SU-DHL-6 (cell line): Measurements from ENCODE around the gene UGT1A6.
"Not testable (repeated sequence)": the region's sequence is repeated elsewhere in the genome, so short reads cannot be mapped to it uniquely, and the experiment has no call there.

ENCODE experiments used
- H2AFZ ChIP-seq: fragments of 200-600 bp; sonication (generic); 2 replicates; pipeline ENCODE4 v1.6.1; 2014; ENCODE audit warnings: low read depth, mild to moderate bottlenecking, moderate library complexity, mixed read lengths, antibody characterized with exemption, low read length; ENCODE audit not compliant: severe bottlenecking
- H3F3A ChIP-seq: fragments of 200-600 bp; shearing (Covaris generic); 2 replicates; pipeline ENCODE4 v1.6.0; 2016; ENCODE audit warnings: antibody characterized with exemption, mild to moderate bottlenecking; ENCODE audit not compliant: insufficient read depth
- H3K27ac ChIP-seq: fragments of 200-600 bp; sonication (generic); 2 replicates; pipeline ENCODE4 v1.5.1; 2016; ENCODE audit warnings: low read depth, mild to moderate bottlenecking, low read length, moderate library complexity, mixed read lengths
- H3K27me3 ChIP-seq: fragments of 200-600 bp; sonication (generic), shearing (Covaris generic); 2 replicates; pipeline ENCODE4 v1.6.0; 2014; ENCODE audit warnings: mild to moderate bottlenecking, low read length
- H3K36me3 ChIP-seq: fragments of 200-600 bp; sonication (generic); 2 replicates; pipeline ENCODE4 v1.6.1; 2014; ENCODE audit warnings: mild to moderate bottlenecking, low read length, mixed read lengths
- H3K4me2 ChIP-seq: fragments of 300-600, 200-600 bp; shearing (Covaris generic), sonication (generic); 2 replicates; pipeline ENCODE4 v1.6.0; 2014; ENCODE audit warnings: low read length, low read depth, mild to moderate bottlenecking; ENCODE audit not compliant: poor library complexity, severe bottlenecking
- H3K4me3 ChIP-seq: fragments of 200-600 bp; sonication (generic); 2 replicates; pipeline ENCODE4 v1.5.1; 2014; ENCODE audit warnings: antibody characterized with exemption, low read length, mild to moderate bottlenecking, mixed read lengths; ENCODE audit not compliant: insufficient read depth, poor library complexity, severe bottlenecking
- H3K79me2 ChIP-seq: fragments of 200-600 bp; sonication (generic); 2 replicates; pipeline ENCODE4 v1.6.1; 2014; ENCODE audit warnings: mild to moderate bottlenecking, low read length, moderate library complexity; ENCODE audit not compliant: insufficient read depth
- H3K9ac ChIP-seq: fragments of 200-600 bp; sonication (generic); 2 replicates; pipeline ENCODE4 v1.7.0; 2014; ENCODE audit warnings: mild to moderate bottlenecking, low read length
- H3K9me2 ChIP-seq: fragments of 200-600 bp; sonication (generic); replicated peaks from 2 replicates; pipeline ENCODE4 v1.6.1; 2014; ENCODE audit warnings: low read length; ENCODE audit not compliant: insufficient read depth
- H3K9me3 ChIP-seq: fragments of 200-600 bp; sonication (generic); 2 replicates; pipeline ENCODE4 v1.6.1; 2014; ENCODE audit warnings: low read length, mixed read lengths; ENCODE audit not compliant: insufficient read depth
- H4K20me1 ChIP-seq: fragments of 200-600 bp; sonication (generic); 2 replicates; pipeline ENCODE4 v1.6.1; 2014; ENCODE audit warnings: low read depth, mild to moderate bottlenecking, antibody characterized with exemption, low read length, moderate library complexity, mixed read lengths
- CTCF ChIP-seq: fragments of 200-600 bp; sonication (generic); IDR thresholded peaks from one replicate; pipeline ENCODE4 v1.5.1; 2017; ENCODE audit warnings: antibody characterized with exemption, mild to moderate bottlenecking, low read length, moderate library complexity; ENCODE audit not compliant: insufficient read depth, poor library complexity, severe bottlenecking
- EZH2phosphoT487 ChIP-seq: fragments of 200-600 bp; sonication (generic), shearing (Covaris generic); conservative IDR thresholded peaks from 2 replicates; pipeline ENCODE4 v1.6.1; 2018; ENCODE audit warnings: mild to moderate bottlenecking, antibody characterized with exemption, low read length, moderate library complexity, mixed read lengths

UGT1A6 gene

GRCh38 chr2:233740870-233741269, 48.2 kb downstream of the UGT1A6 start:
- H3K9ac ChIP-seq: no peak overlapping the region
- H3K36me3 ChIP-seq: no peaks in the 10 kb centered on the region
- H4K20me1 ChIP-seq: no peaks in the 10 kb centered on the region
- H3K4me2 ChIP-seq: no peak overlapping the region
- H3K79me2 ChIP-seq: no peaks in the 10 kb centered on the region
- no peak for TF ChIP-seq EZH2phosphoT487
- TF ChIP-seq CTCF: no peak
- no peak overlapping the region for H3K27ac ChIP-seq
- H3K9me3 ChIP-seq: no peaks in the 10 kb centered on the region
- no peaks in the 10 kb centered on the region for H3F3A ChIP-seq
- no peaks in the 10 kb centered on the region for H3K27me3 ChIP-seq
- H2AFZ ChIP-seq: no peak overlapping the region
- H3K9me2 ChIP-seq: no peaks in the 10 kb centered on the region
- H3K4me3 ChIP-seq: no peak overlapping the region

- no peaks in the 10 kb centered on the region for H3K27me3 ChIP-seq
- no peak overlapping the region for H2AFZ ChIP-seq
- no peak overlapping the region for H3K9ac ChIP-seq
- H3K79me2 ChIP-seq: no peaks in the 10 kb centered on the region
- no peak overlapping the region for H3K4me2 ChIP-seq
- H3K9me2 ChIP-seq: no peaks in the 10 kb centered on the region
- H3K9me3 ChIP-seq: no peaks in the 10 kb centered on the region
- no peaks in the 10 kb centered on the region for H3K36me3 ChIP-seq
- H3F3A ChIP-seq: no peaks in the 10 kb centered on the region
- H4K20me1 ChIP-seq: no peaks in the 10 kb centered on the region
- no peak for TF ChIP-seq CTCF
- TF ChIP-seq EZH2phosphoT487: no peak
- H3K4me3 ChIP-seq: no peak overlapping the region
- H3K27ac ChIP-seq: no peak overlapping the region
Observed at GRCh38 chr2:233743464-233744259, 51.0 kb downstream of the UGT1A6 start.

- Histone ChIP-seq H3K4me2 (no peak overlapping the region), H3K9me3 (no peaks in the 10 kb centered on the region), H3K4me3 (no peak overlapping the region), H3K79me2 (no peaks in the 10 kb centered on the region), H3K27me3 (no peaks in the 10 kb centered on the region), H4K20me1 (no peaks in the 10 kb centered on the region), H3K9me2 (no peaks in the 10 kb centered on the region), H3K27ac (no peak overlapping the region), H3F3A (no peaks in the 10 kb centered on the region), H3K9ac (no peak overlapping the region), H2AFZ (no peak overlapping the region), H3K36me3 (no peaks in the 10 kb centered on the region)
- no peak for TF ChIP-seq CTCF
- TF ChIP-seq EZH2phosphoT487: no peak
Observed at GRCh38 chr2:233745073-233745755, 52.5 kb downstream of the UGT1A6 start.

- not testable (repeated sequence) for H3K36me3 ChIP-seq, H3K4me2 ChIP-seq, H4K20me1 ChIP-seq, H3K27me3 ChIP-seq, H3K4me3 ChIP-seq, H3K9me2 ChIP-seq, H3K27ac ChIP-seq, H3K79me2 ChIP-seq, H3K9ac ChIP-seq, H2AFZ ChIP-seq, H3F3A ChIP-seq, H3K9me3 ChIP-seq
Observed at GRCh38 chr2:233745838-233746237, 53.1 kb downstream of the UGT1A6 start.
